IMR-90 (cell line): Measurements from ENCODE around the gene CHMP6. TPM values are rescaled to one million over a fixed set of nuclear protein-coding genes. Genes with fewer than 3 reads are reported as not detected.

ENCODE experiments used
- ATAC-seq: fragments of 200-7000 bp; cut with Tn5 transposase; 2 replicates; pipeline ENCODE4 v1.9.1; 2020; ENCODE audit warnings: low read depth, mild to moderate bottlenecking, moderate library complexity
- BruUV-seq: library from RNA; stranded (reverse); fragments of 400-500 nt; replicated peaks from 2 replicates; lab custom pipeline; 2021; lab: Mats Ljungman, UMichigan
- CTCF ChIA-PET: fragments of 300-600 bp; formaldehyde crosslinking; extraction: SDS; loops from one replicate; lab custom pipeline; 2021; ENCODE audit warnings: antibody characterized with exemption; lab: Yijun Ruan, JAX
- POLR2A ChIA-PET: fragments of 300-600 bp; sonication (Branson Sonifier 250); formaldehyde crosslinking; loops from one replicate; lab custom pipeline; 2022; ENCODE audit warnings: antibody characterized with exemption; ENCODE audit not compliant: unreplicated experiment; lab: Charles Lee
- DNase-seq: peaks from one replicate; pipeline ENCODE4 v3.0.0; 2013
- H2AFZ ChIP-seq: replicated peaks from 2 replicates; pipeline ENCODE3; 2013; ENCODE audit warnings: low read length, mild to moderate bottlenecking; ENCODE audit not compliant: poor library complexity
- H2AK5ac ChIP-seq: 2 replicates; pipeline ENCODE4 v1.6.1; 2013; ENCODE audit warnings: low read depth, low read length, inconsistent platforms
- H2AK9ac ChIP-seq: replicated peaks from 2 replicates; pipeline ENCODE3; 2013; ENCODE audit warnings: mild to moderate bottlenecking, low read depth, low read length, moderate library complexity; ENCODE audit not compliant: poor library complexity
- H2BK120ac ChIP-seq: 2 replicates; pipeline ENCODE4 v1.6.1; 2013; ENCODE audit warnings: low read depth, low read length, inconsistent platforms
- H2BK15ac ChIP-seq: 3 replicates; pipeline ENCODE4 v1.6.1; 2013; ENCODE audit warnings: low read depth, low read length, inconsistent platforms
- H2BK20ac ChIP-seq: 2 replicates; pipeline ENCODE4 v1.6.1; 2013; ENCODE audit warnings: low read depth, mild to moderate bottlenecking, inconsistent platforms, low read length, moderate library complexity
- H2BK5ac ChIP-seq: 2 replicates; pipeline ENCODE4 v1.6.1; 2013; ENCODE audit warnings: mild to moderate bottlenecking, low read depth, low read length, inconsistent platforms; ENCODE audit not compliant: poor library complexity, severe bottlenecking
- H3K14ac ChIP-seq: replicated peaks from 2 replicates; pipeline ENCODE4 v1.6.1; 2013; ENCODE audit warnings: low read depth, low read length, inconsistent platforms
- H3K18ac ChIP-seq: 2 replicates; pipeline ENCODE4 v1.6.1; 2013; ENCODE audit warnings: low read depth, low read length, control low read depth
- H3K23ac ChIP-seq: 2 replicates; pipeline ENCODE4 v1.6.1; 2013; ENCODE audit warnings: low read depth, low read length, inconsistent platforms
- H3K27ac ChIP-seq: 2 replicates; pipeline ENCODE4 v1.5.1; 2013; ENCODE audit warnings: mild to moderate bottlenecking, control low read depth, low read length; ENCODE audit not compliant: insufficient read depth
- H3K27me3 ChIP-seq: 2 replicates; pipeline ENCODE4 v1.6.1; 2013; ENCODE audit warnings: low read length; ENCODE audit not compliant: control insufficient read depth, insufficient read depth
- H3K36me3 ChIP-seq: 2 replicates; pipeline ENCODE4 v1.6.1; 2013; ENCODE audit warnings: low read length, mixed read lengths; ENCODE audit not compliant: control insufficient read depth, insufficient read depth
- H3K4ac ChIP-seq: 2 replicates; pipeline ENCODE4 v1.6.1; 2013; ENCODE audit warnings: low read depth, low read length, inconsistent platforms
- H3K4me1 ChIP-seq: 2 replicates; pipeline ENCODE4 v1.6.1; 2013; ENCODE audit warnings: low read length, mixed read lengths; ENCODE audit not compliant: control insufficient read depth, insufficient read depth
- H3K4me2 ChIP-seq: 2 replicates; pipeline ENCODE4 v1.6.1; 2013; ENCODE audit warnings: low read depth, mild to moderate bottlenecking, control low read depth, low read length, moderate library complexity
- H3K4me3 ChIP-seq: 2 replicates; pipeline ENCODE4 v1.5.1; 2013; ENCODE audit warnings: low read depth, mild to moderate bottlenecking, control low read depth, low read length, moderate library complexity; ENCODE audit not compliant: insufficient read depth
- H3K56ac ChIP-seq: 2 replicates; pipeline ENCODE4 v1.6.1; 2013; ENCODE audit warnings: low read length, inconsistent platforms; ENCODE audit not compliant: insufficient read depth; ENCODE audit errors: extremely low read depth
- H3K79me1 ChIP-seq, 2 experiments: 2 replicates each; pipeline ENCODE4 v1.6.1; 2013; ENCODE audit warnings: low read length in 2 of 2, inconsistent platforms in 1 of 2, low read depth in 1 of 2
- H3K9ac ChIP-seq: 2 replicates; pipeline ENCODE4 v1.6.1; 2013; ENCODE audit warnings: low read depth, low read length, control low read depth
- H3K9me1 ChIP-seq: 2 replicates; pipeline ENCODE4 v1.6.1; 2013; ENCODE audit warnings: low read length, inconsistent platforms; ENCODE audit not compliant: insufficient read depth
- H3K9me3 ChIP-seq: 2 replicates; pipeline ENCODE4 v1.6.1; 2013; ENCODE audit warnings: low read length; ENCODE audit not compliant: control insufficient read depth, insufficient read depth
- H4K20me1 ChIP-seq: 2 replicates; pipeline ENCODE4 v1.6.1; 2013; ENCODE audit warnings: low read length, inconsistent platforms; ENCODE audit not compliant: insufficient read depth
- H4K5ac ChIP-seq: 2 replicates; pipeline ENCODE4 v1.6.1; 2013; ENCODE audit warnings: mild to moderate bottlenecking, low read depth, low read length, control low read depth
- H4K8ac ChIP-seq, 2 experiments: 2 replicates each; pipeline ENCODE4 v1.6.1; 2013; ENCODE audit warnings: low read depth in 2 of 2, low read length in 2 of 2, control low read depth in 1 of 2, inconsistent platforms in 1 of 2
- H4K91ac ChIP-seq: 2 replicates; pipeline ENCODE4 v1.6.1; 2013; ENCODE audit warnings: low read depth, low read length, inconsistent platforms; ENCODE audit not compliant: insufficient read depth
- CEBPB ChIP-seq: IDR thresholded peaks from 2 replicates; pipeline ENCODE4 v1.6.1; 2012; ENCODE audit warnings: low read depth, low read length, improper control_type of control experiment
- CHD1 ChIP-seq: IDR thresholded peaks from 2 replicates; pipeline ENCODE4 v1.6.1; 2012; ENCODE audit warnings: low read depth, low read length, improper control_type of control experiment
- WGBS, 2 experiments: methylation state at CpG; one replicate each; pipeline versions ENCODE4 v1.1.5 to v1.1.7; 2013; ENCODE audit warnings: missing lambda C conversion rate in 2 of 2; ENCODE audit not compliant: insufficient read length in 1 of 2; ENCODE audit errors: extremely low coverage in 2 of 2; 5-methylcytosine and 5-hydroxymethylcytosine counted together
- dilution Hi-C: fragments of 300-500 bp; cut with HindIII; formaldehyde crosslinking; loops from one replicate; pipeline ENCODE4 v1.14.3; 2018; ENCODE audit warnings: low sequenced_read_pairs; ENCODE audit not compliant: unreplicated experiment
- in situ Hi-C: fragments of 300-500 bp; cut with MboI; formaldehyde crosslinking; loops from 3 replicates; pipeline ENCODE4 v1.14.3; 2019; ENCODE audit warnings: low sequenced_read_pairs, inconsistent platforms, mixed read lengths
- intact Hi-C: fragments of 100-400 bp; cut with micrococcal nuclease; formaldehyde crosslinking; loops from 2 replicates; pipeline ENCODE4 v1.10.0; 2022
- polyA plus RNA-seq, 3 experiments: library from polyadenylated mRNA; depleted of rRNA; stranded (reverse); fragments of >200 nt; gene quantifications; 2 replicates each; pipeline ENCODE4 v1.2.3, GENCODE V29; 2012; ENCODE audit warnings: low replicate concordance in 1 of 3
- total RNA-seq: library from RNA; depleted of rRNA; stranded (reverse); fragments of >200 nt; gene quantifications from 2 replicates; pipeline ENCODE4 v1.2.3, GENCODE V29; 2012

The CHMP6 gene
- total and polyA plus RNA-seq, 2 of the 4 experiments (the other 2 are of a cell fraction): 5.0 to 40.3 TPM

GRCh38 chr17:80943346-80944145, 48.1 kb upstream of the CHMP6 start:
- Histone ChIP-seq H2BK15ac (no peak overlapping the region), H3K18ac (no peak overlapping the region), H3K4ac (no peak overlapping the region), H4K91ac (no peak overlapping the region), H4K20me1 (no peaks in the 10 kb centered on the region), H4K5ac (no peak overlapping the region), H3K23ac (no peak overlapping the region), H2AK9ac (no peak overlapping the region), H2BK5ac (no peak overlapping the region), H3K14ac (no peak overlapping the region), H3K56ac (no peak overlapping the region), H3K27me3 (no peaks in the 10 kb centered on the region), H3K79me1 (no peaks in the 10 kb centered on the region; a peak in 1 of 4 replicates), H3K36me3 (peaks cover 21% of the 10 kb centered on the region), H2AFZ (no peak overlapping the region), H3K4me1 (peaks cover 11% of the 10 kb centered on the region), H3K9ac (no peak overlapping the region), H3K9me3 (no peaks in the 10 kb centered on the region), H3K27ac (no peak overlapping the region), H3K9me1 (peaks cover 8% of the 10 kb centered on the region; the same call in 1 of the 2 replicates), H2BK20ac (no peak overlapping the region), H2AK5ac (peak overlapping the region; percentile 16; the same call in 1 of the 2 replicates), H4K8ac (no peak overlapping the region), H3K4me2 (no peak overlapping the region), H3K4me3 (no peak overlapping the region), H2BK120ac (no peak overlapping the region)
- no TSS peak for BruUV-seq
- DNase-seq (no peak), ATAC-seq (no peak)
- ChIA-PET CTCF (no interaction called here), POLR2A (no interaction called here)
- TF ChIP-seq CEBPB (no peak), CHD1 (no peak)
- 93% methylated on average over 8 of the region's 17 CpGs; no CpG with 5 or more reads in 1 of the 2 experiments for WGBS, 2 experiments
- intact Hi-C loops (no loop called here), dilution Hi-C loops (no loop called here), in situ Hi-C loops (no loop called here)
